Neuronal stem cell (in vitro differentiated cells): ENCODE results near the gene ACBD6.

ENCODE experiments used
- DNase-seq: peaks from one replicate; pipeline ENCODE4 v3.0.0-alpha.2; 2013; ENCODE audit warnings: low spot score
- H2AFZ ChIP-seq: one replicate; pipeline ENCODE4 v1.6.1; 2013; ENCODE audit warnings: mild to moderate bottlenecking, low read length, inconsistent platforms
- H2AK5ac ChIP-seq: 2 replicates; pipeline ENCODE4 v1.6.1; 2013; ENCODE audit warnings: low read depth, mild to moderate bottlenecking, inconsistent platforms, low read length, moderate library complexity, mixed read lengths
- H2BK120ac ChIP-seq: 2 replicates; pipeline ENCODE4 v1.6.1; 2013; ENCODE audit warnings: low read depth, mild to moderate bottlenecking, inconsistent platforms, low read length, moderate library complexity, mixed read lengths
- H2BK12ac ChIP-seq: one replicate; pipeline ENCODE4 v1.6.1; 2013; ENCODE audit warnings: low read length, inconsistent platforms
- H2BK15ac ChIP-seq: 2 replicates; pipeline ENCODE4 v1.6.1; 2013; ENCODE audit warnings: mild to moderate bottlenecking, low read length, inconsistent platforms, mixed read lengths
- H2BK5ac ChIP-seq: one replicate; pipeline ENCODE4 v1.6.1; 2013; ENCODE audit warnings: inconsistent platforms, mild to moderate bottlenecking, low read length, moderate library complexity
- H3K14ac ChIP-seq: one replicate; pipeline ENCODE4 v1.6.1; 2013; ENCODE audit warnings: low read length, inconsistent platforms
- H3K18ac ChIP-seq: 2 replicates; pipeline ENCODE4 v1.6.1; 2013; ENCODE audit warnings: low read length, inconsistent platforms
- H3K23ac ChIP-seq: 2 replicates; pipeline ENCODE4 v1.6.1; 2013; ENCODE audit warnings: low read depth, mild to moderate bottlenecking, mixed read lengths, low read length, inconsistent platforms; ENCODE audit not compliant: poor library complexity
- H3K27ac ChIP-seq: replicated peaks from 3 replicates; pipeline ENCODE4 v1.5.1; 2013; ENCODE audit warnings: low read length, inconsistent platforms
- H3K27me3 ChIP-seq, 3 experiments: 2 replicates each; pipeline ENCODE4 v1.6.1; 2013; ENCODE audit warnings: low read length in 3 of 3, mild to moderate bottlenecking in 2 of 3, inconsistent platforms in 1 of 3, low read depth in 1 of 3, mixed read lengths in 1 of 3, moderate library complexity in 1 of 3; ENCODE audit not compliant: control insufficient read depth in 3 of 3, insufficient read depth in 3 of 3
- H3K36me3 ChIP-seq, 2 donors: replicated peaks in 1 of 2; 2 replicates each; pipeline ENCODE4 v1.6.1; 2013; ENCODE audit warnings: low read length in 2 of 2; ENCODE audit not compliant: control insufficient read depth in 2 of 2, insufficient read depth in 2 of 2
- H3K4ac ChIP-seq: 2 replicates; pipeline ENCODE4 v1.6.1; 2013; ENCODE audit warnings: inconsistent platforms, mild to moderate bottlenecking, low read length, moderate library complexity
- H3K4me1 ChIP-seq, 2 donors: 1 replicate in 1 of 2; 2 replicates in 1 of 2; pipeline ENCODE4 v1.6.1; 2013; ENCODE audit warnings: low read length in 2 of 2, low read depth in 1 of 2; ENCODE audit not compliant: control insufficient read depth in 2 of 2, insufficient read depth in 1 of 2
- H3K4me2 ChIP-seq: one replicate; pipeline ENCODE4 v1.6.1; 2013; ENCODE audit warnings: mild to moderate bottlenecking, low read length, inconsistent platforms; ENCODE audit not compliant: insufficient read depth, poor library complexity, severe bottlenecking
- H3K4me3 ChIP-seq, 2 donors: 2 replicates each; pipeline ENCODE4 v1.5.1; 2013; ENCODE audit warnings: low read length in 2 of 2, mild to moderate bottlenecking in 2 of 2, inconsistent platforms in 1 of 2, moderate library complexity in 1 of 2
- H3K79me1 ChIP-seq: one replicate; pipeline ENCODE4 v1.6.1; 2013; ENCODE audit warnings: low read depth, mild to moderate bottlenecking, inconsistent platforms, low read length, moderate library complexity
- H3K9ac ChIP-seq: one replicate; pipeline ENCODE4 v1.6.1; 2013; ENCODE audit warnings: mild to moderate bottlenecking, low read depth, low read length, inconsistent platforms; ENCODE audit not compliant: poor library complexity
- H3K9me3 ChIP-seq, 2 donors: replicated peaks in 1 of 2; 2 replicates each; pipeline versions ENCODE3 to v1.6.1; 2013; ENCODE audit warnings: low read length in 2 of 2, mild to moderate bottlenecking in 2 of 2, inconsistent platforms in 1 of 2, low read depth in 1 of 2, mixed read lengths in 1 of 2, moderate library complexity in 1 of 2; ENCODE audit not compliant: control insufficient read depth in 2 of 2, insufficient read depth in 1 of 2
- H4K8ac ChIP-seq: one replicate; pipeline ENCODE4 v1.6.1; 2013; ENCODE audit warnings: low read depth, mild to moderate bottlenecking, inconsistent platforms, low read length, moderate library complexity
- H4K91ac ChIP-seq: one replicate; pipeline ENCODE4 v1.6.1; 2013; ENCODE audit warnings: low read length, low read depth, mild to moderate bottlenecking, inconsistent platforms; ENCODE audit not compliant: poor library complexity
- WGBS, 2 donors: extraction: QIAGEN DNeasy Blood & Tissue Kit; methylation state at CpG; one replicate each; pipeline ENCODE4 v1.1.7; 2013; ENCODE audit warnings: missing lambda C conversion rate in 2 of 2, mixed read lengths in 1 of 2; ENCODE audit not compliant: insufficient read length in 2 of 2, insufficient replicate concordance in 1 of 2; ENCODE audit errors: extremely low coverage in 2 of 2; 5-methylcytosine and 5-hydroxymethylcytosine counted together

The ACBD6 gene

GRCh38 chr1:180376253-180376652 lies 126.1 kb downstream of the ACBD6 start:
- Histone ChIP-seq H4K91ac (no peak overlapping the region), H3K4me1 (no peaks in the 10 kb centered on the region), H3K79me1 (peaks cover 9% of the 10 kb centered on the region), H3K9me3 (peaks cover 6 to 29% of the 10 kb centered on the region in 2 donors), H2BK120ac (no peak overlapping the region), H3K27ac (no peak overlapping the region), H2AK5ac (no peak overlapping the region), H3K23ac (no peak overlapping the region), H3K9ac (no peak overlapping the region), H2AFZ (no peak overlapping the region), H2BK12ac (no peak overlapping the region), H2BK15ac (no peak overlapping the region), H3K4ac (no peak overlapping the region), H3K36me3 (peaks cover 0 to 3% of the 10 kb centered on the region in 2 donors), H3K18ac (no peak overlapping the region), H3K14ac (no peak overlapping the region), H3K4me2 (no peak overlapping the region), H3K27me3 (no peaks in the 10 kb centered on the region), H3K4me3 (no peak overlapping the region), H4K8ac (no peak overlapping the region), H2BK5ac (no peak overlapping the region)
- WGBS, 2 donors: no CpG with 5 or more reads among the region's 1 CpG
- DNase-seq: no peak

GRCh38 chr1:180372728-180373127 lies 129.6 kb downstream of the ACBD6 start:
- Histone ChIP-seq H3K18ac (no peak overlapping the region), H4K91ac (no peak overlapping the region), H3K27ac (no peak overlapping the region), H3K4me3 (no peak overlapping the region), H3K14ac (no peak overlapping the region), H3K36me3 (no peaks in the 10 kb centered on the region), H3K27me3 (no peaks in the 10 kb centered on the region), H3K9me3 (peaks cover 0 to 10% of the 10 kb centered on the region in 2 donors), H2BK5ac (no peak overlapping the region), H3K4me2 (no peak overlapping the region), H2AK5ac (no peak overlapping the region), H2BK12ac (no peak overlapping the region), H2AFZ (no peak overlapping the region), H3K79me1 (peaks cover 2% of the 10 kb centered on the region), H2BK15ac (no peak overlapping the region), H4K8ac (no peak overlapping the region), H3K4me1 (no peaks in the 10 kb centered on the region), H3K4ac (no peak overlapping the region), H3K9ac (no peak overlapping the region), H3K23ac (no peak overlapping the region), H2BK120ac (no peak overlapping the region)
- WGBS, 2 donors: no CpG with 5 or more reads among the region's 4 CpGs
- no peak for DNase-seq

- Histone ChIP-seq H3K18ac (no peak overlapping the region), H4K8ac (no peak overlapping the region), H3K23ac (no peak overlapping the region), H2AFZ (no peak overlapping the region), H3K9me3 (no peaks in the 10 kb centered on the region), H3K4me3 (no peak overlapping the region), H3K27me3 (no peaks in the 10 kb centered on the region), H3K9ac (no peak overlapping the region), H3K4ac (no peak overlapping the region), H3K4me2 (no peak overlapping the region), H3K36me3 (no peaks in the 10 kb centered on the region), H4K91ac (no peak overlapping the region), H2BK5ac (no peak overlapping the region), H3K14ac (no peak overlapping the region), H2BK15ac (no peak overlapping the region), H3K79me1 (peaks cover 2% of the 10 kb centered on the region), H3K27ac (no peak overlapping the region), H2BK120ac (no peak overlapping the region), H2BK12ac (no peak overlapping the region), H2AK5ac (no peak overlapping the region), H3K4me1 (no peaks in the 10 kb centered on the region)
- no peak for DNase-seq
- WGBS, 2 donors: no CpG with 5 or more reads among the region's 1 CpG
Measured at GRCh38 chr1:180370597-180370996, 131.8 kb downstream of the ACBD6 start.

- H3K36me3 ChIP-seq: no peaks in the 10 kb centered on the region
- no peak overlapping the region for H2BK120ac ChIP-seq
- H2BK12ac ChIP-seq: no peak overlapping the region
- no peak overlapping the region for H2BK5ac ChIP-seq
- H2AFZ ChIP-seq: no peak overlapping the region
- H3K27ac ChIP-seq: no peak overlapping the region
- H4K91ac ChIP-seq: no peak overlapping the region
- H3K4ac ChIP-seq: no peak overlapping the region
- H2BK15ac ChIP-seq: no peak overlapping the region
- H3K18ac ChIP-seq: no peak overlapping the region
- no peak overlapping the region for H3K9ac ChIP-seq
- H3K4me3 ChIP-seq: no peak overlapping the region
- no peak overlapping the region for H3K23ac ChIP-seq
- H3K27me3 ChIP-seq: no peaks in the 10 kb centered on the region
- H2AK5ac ChIP-seq: no peak overlapping the region
- peaks cover under 1% of the 10 kb centered on the region for H3K79me1 ChIP-seq
- H3K4me2 ChIP-seq: no peak overlapping the region
- no peaks in the 10 kb centered on the region for H3K4me1 ChIP-seq
- no peak overlapping the region for H3K14ac ChIP-seq
- DNase-seq: no peak
- H3K9me3 ChIP-seq: no peaks in the 10 kb centered on the region
- H4K8ac ChIP-seq: no peak overlapping the region
Measured at GRCh38 chr1:180370188-180370587, 132.2 kb downstream of the ACBD6 start.
